NCI-H128 (cell line): ENCODE measurements around the gene THBS1.

Source experiments
- DNase-seq: peaks from one replicate; lab custom pipeline; 2025; ENCODE audit not compliant: unreplicated experiment; lab: John Stamatoyannopoulos, UW

THBS1 gene

GRCh38 chr15:39629371-39629770 is 48.5 kb downstream of the THBS1 start:
- no peak for DNase-seq

GRCh38 chr15:39629906-39630305 is 49.0 kb downstream of the THBS1 start:
- DNase-seq: no peak

- no peak for DNase-seq
These were observed 50.5 kb downstream of the THBS1 start for GRCh38 chr15:39631357-39631756.

- no peak for DNase-seq
These were observed 57.2 kb downstream of the THBS1 start for GRCh38 chr15:39638041-39638440.

GRCh38 chr15:39639037-39639436 is 58.2 kb downstream of the THBS1 start:
- no peak for DNase-seq

- DNase-seq: no peak
These were observed 59.8 kb downstream of the THBS1 start for GRCh38 chr15:39640665-39641064.

GRCh38 chr15:39641191-39641889 is 60.5 kb downstream of the THBS1 start:
- no peak for DNase-seq

GRCh38 chr15:39642011-39642640 is 61.2 kb downstream of the THBS1 start:
- DNase-seq: no peak

- no peak for DNase-seq
These were observed 62.8 kb downstream of the THBS1 start for GRCh38 chr15:39643727-39644126.

- no peak for DNase-seq
These were observed 63.3 kb downstream of the THBS1 start for GRCh38 chr15:39644136-39644535.

GRCh38 chr15:39645138-39645975 is 64.5 kb downstream of the THBS1 start:
- no peak for DNase-seq

GRCh38 chr15:39645976-39646257 is 65.0 kb downstream of the THBS1 start:
- DNase-seq: no peak

- no peak for DNase-seq
These were observed 65.5 kb downstream of the THBS1 start for GRCh38 chr15:39646425-39646824.
